Measurements from ENCODE around the gene MPZL3.

GRCh38 chr11:118217575-118217974 is 34.6 kb downstream of the MPZL3 start:
- TF ChIP-seq CTCF (optimal IDR thresholded peaks at IDR 0.05 in 1 of 3, IDR thresholded peaks at IDR 0.05 in 1 of 3, conservative IDR thresholded peaks at IDR 0.05 in 1 of 3; ENCODE audit: extremely low read depth in 1 of 3, insufficient read depth in 2 of 3, low read length in 3 of 3): no peak
- TF ChIP-seq EZH2 (IDR thresholded peaks at IDR 0.05; ENCODE audit: low read length): no peak

Data from keratinocyte (primary cell).